Measurements from ENCODE around the gene CAPN1. TPM values are rescaled to one million over a fixed set of nuclear protein-coding genes. Genes with fewer than 3 reads are reported as not detected.
A peak's percentile ranks its signal among the peaks of the same experiment; 100 is the strongest.

The CAPN1 gene
- total and polyA plus RNA-seq, 9 of the 15 experiments (the other 6 are each of a cell fraction or from before 2014, with no cell fraction given), result 3.5 to 199 (median 61.6) TPM

- TF ChIP-seq, protein P1, sequence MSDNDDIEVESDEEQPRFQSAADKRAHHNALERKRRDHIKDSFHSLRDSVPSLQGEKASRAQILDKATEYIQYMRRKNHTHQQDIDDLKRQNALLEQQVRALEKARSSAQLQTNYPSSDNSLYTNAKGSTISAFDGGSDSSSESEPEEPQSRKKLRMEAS (CRISPR knock-in tag; IDR thresholded peaks at IDR 0.05), result peak; percentile 58; the same call in 1 of the 2 replicates
- TF ChIP-seq SAP30 (IDR thresholded peaks at IDR 0.05; ENCODE audit: borderline replicate concordance, insufficient read depth, low read depth, low read length, poor library complexity, severe bottlenecking) (peak; percentile 51), ZNF785 (CRISPR knock-in tag; IDR thresholded peaks at IDR 0.05) (no peak), ZNF699 (CRISPR knock-in tag; IDR thresholded peaks at IDR 0.05; ENCODE audit: insufficient replicate concordance) (no peak), LEF1 (IDR thresholded peaks at IDR 0.05) (0 out of 2 replicates have a peak, but pooled peaks have one; percentile 15), MCM5 (IDR thresholded peaks at IDR 0.05; ENCODE audit: low read depth) (no peak), ETS2 (tag; IDR thresholded peaks at IDR 0.05; ENCODE audit: borderline replicate concordance, poor library complexity, severe bottlenecking) (no peak), TFAM (CRISPR knock-in tag; conservative IDR thresholded peaks at IDR 0.05) (no peak), ESRRB (CRISPR knock-in tag; IDR thresholded peaks at IDR 0.05; ENCODE audit: borderline replicate concordance) (0 out of 2 replicates have a peak, but pooled peaks have one; percentile 19), RBFOX2 (IDR thresholded peaks at IDR 0.05; ENCODE audit: low read depth, low read length) (no peak), ETV6 (IDR thresholded peaks at IDR 0.05; ENCODE audit: borderline replicate concordance in 1 of 2, low read depth in 2 of 2, low read length in 1 of 2) (no peak), ETV6 (CRISPR knock-in tag; IDR thresholded peaks at IDR 0.05; ENCODE audit: borderline replicate concordance) (no peak), ZNF668 (CRISPR knock-in tag; IDR thresholded peaks at IDR 0.05) (no peak), CREBBP (IDR thresholded peaks at IDR 0.05; ENCODE audit: low read depth, low read length) (no peak), ELF4 (CRISPR knock-in tag; IDR thresholded peaks at IDR 0.05) (no peak), KLF16 (IDR thresholded peaks at IDR 0.05) (0 out of 2 replicates have a peak, but pooled peaks have one; percentile 6), ZNF232 (CRISPR knock-in tag; IDR thresholded peaks at IDR 0.05) (no peak), GTF2E2 (tag; IDR thresholded peaks at IDR 0.05) (0 out of 2 replicates have a peak, but pooled peaks have one; percentile 71), MTA1 (IDR thresholded peaks at IDR 0.05; ENCODE audit: borderline replicate concordance) (no peak)
- TF ChIP-seq, protein P2, sequence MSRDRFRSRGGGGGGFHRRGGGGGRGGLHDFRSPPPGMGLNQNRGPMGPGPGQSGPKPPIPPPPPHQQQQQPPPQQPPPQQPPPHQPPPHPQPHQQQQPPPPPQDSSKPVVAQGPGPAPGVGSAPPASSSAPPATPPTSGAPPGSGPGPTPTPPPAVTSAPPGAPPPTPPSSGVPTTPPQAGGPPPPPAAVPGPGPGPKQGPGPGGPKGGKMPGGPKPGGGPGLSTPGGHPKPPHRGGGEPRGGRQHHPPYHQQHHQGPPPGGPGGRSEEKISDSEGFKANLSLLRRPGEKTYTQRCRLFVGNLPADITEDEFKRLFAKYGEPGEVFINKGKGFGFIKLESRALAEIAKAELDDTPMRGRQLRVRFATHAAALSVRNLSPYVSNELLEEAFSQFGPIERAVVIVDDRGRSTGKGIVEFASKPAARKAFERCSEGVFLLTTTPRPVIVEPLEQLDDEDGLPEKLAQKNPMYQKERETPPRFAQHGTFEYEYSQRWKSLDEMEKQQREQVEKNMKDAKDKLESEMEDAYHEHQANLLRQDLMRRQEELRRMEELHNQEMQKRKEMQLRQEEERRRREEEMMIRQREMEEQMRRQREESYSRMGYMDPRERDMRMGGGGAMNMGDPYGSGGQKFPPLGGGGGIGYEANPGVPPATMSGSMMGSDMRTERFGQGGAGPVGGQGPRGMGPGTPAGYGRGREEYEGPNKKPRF (IDR thresholded peaks at IDR 0.05; ENCODE audit: low read depth, low read length), result no peak
- TF ChIP-seq, protein P3, sequence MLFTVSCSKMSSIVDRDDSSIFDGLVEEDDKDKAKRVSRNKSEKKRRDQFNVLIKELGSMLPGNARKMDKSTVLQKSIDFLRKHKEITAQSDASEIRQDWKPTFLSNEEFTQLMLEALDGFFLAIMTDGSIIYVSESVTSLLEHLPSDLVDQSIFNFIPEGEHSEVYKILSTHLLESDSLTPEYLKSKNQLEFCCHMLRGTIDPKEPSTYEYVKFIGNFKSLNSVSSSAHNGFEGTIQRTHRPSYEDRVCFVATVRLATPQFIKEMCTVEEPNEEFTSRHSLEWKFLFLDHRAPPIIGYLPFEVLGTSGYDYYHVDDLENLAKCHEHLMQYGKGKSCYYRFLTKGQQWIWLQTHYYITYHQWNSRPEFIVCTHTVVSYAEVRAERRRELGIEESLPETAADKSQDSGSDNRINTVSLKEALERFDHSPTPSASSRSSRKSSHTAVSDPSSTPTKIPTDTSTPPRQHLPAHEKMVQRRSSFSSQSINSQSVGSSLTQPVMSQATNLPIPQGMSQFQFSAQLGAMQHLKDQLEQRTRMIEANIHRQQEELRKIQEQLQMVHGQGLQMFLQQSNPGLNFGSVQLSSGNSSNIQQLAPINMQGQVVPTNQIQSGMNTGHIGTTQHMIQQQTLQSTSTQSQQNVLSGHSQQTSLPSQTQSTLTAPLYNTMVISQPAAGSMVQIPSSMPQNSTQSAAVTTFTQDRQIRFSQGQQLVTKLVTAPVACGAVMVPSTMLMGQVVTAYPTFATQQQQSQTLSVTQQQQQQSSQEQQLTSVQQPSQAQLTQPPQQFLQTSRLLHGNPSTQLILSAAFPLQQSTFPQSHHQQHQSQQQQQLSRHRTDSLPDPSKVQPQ (CRISPR knock-in tag; IDR thresholded peaks at IDR 0.05; ENCODE audit: borderline replicate concordance), result no peak
- TF ChIP-seq, protein P4, sequence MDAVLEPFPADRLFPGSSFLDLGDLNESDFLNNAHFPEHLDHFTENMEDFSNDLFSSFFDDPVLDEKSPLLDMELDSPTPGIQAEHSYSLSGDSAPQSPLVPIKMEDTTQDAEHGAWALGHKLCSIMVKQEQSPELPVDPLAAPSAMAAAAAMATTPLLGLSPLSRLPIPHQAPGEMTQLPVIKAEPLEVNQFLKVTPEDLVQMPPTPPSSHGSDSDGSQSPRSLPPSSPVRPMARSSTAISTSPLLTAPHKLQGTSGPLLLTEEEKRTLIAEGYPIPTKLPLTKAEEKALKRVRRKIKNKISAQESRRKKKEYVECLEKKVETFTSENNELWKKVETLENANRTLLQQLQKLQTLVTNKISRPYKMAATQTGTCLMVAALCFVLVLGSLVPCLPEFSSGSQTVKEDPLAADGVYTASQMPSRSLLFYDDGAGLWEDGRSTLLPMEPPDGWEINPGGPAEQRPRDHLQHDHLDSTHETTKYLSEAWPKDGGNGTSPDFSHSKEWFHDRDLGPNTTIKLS (IDR thresholded peaks at IDR 0.05; ENCODE audit: borderline replicate concordance, low read depth), result no peak
Measured at GRCh38 chr11:65134952-65135632, 46.6 kb upstream of the CAPN1 start (continued).

Measured in K562 (cell line).